Measurements from ENCODE around the gene VPS26A.

Gene VPS26A

GRCh38 chr10:69215405-69216171 lies 91.6 kb downstream of the VPS26A start:
- DNase-seq (ENCODE audit: extremely low spot score, insufficient read length, low read depth) (no peak), FAIRE-seq (no peak)

- FAIRE-seq (no peak), DNase-seq (ENCODE audit: extremely low spot score, insufficient read length, low read depth) (no peak)
These were observed 92.7 kb downstream of the VPS26A start for GRCh38 chr10:69216577-69217118.

- FAIRE-seq: no peak
- no peak for DNase-seq (ENCODE audit: extremely low spot score, insufficient read length, low read depth)
These were observed 93.3 kb downstream of the VPS26A start for GRCh38 chr10:69217119-69217754.

- FAIRE-seq (no peak), DNase-seq (ENCODE audit: extremely low spot score, insufficient read length, low read depth) (no peak)
These were observed 94.9 kb downstream of the VPS26A start for GRCh38 chr10:69218831-69219230.

DNA sequence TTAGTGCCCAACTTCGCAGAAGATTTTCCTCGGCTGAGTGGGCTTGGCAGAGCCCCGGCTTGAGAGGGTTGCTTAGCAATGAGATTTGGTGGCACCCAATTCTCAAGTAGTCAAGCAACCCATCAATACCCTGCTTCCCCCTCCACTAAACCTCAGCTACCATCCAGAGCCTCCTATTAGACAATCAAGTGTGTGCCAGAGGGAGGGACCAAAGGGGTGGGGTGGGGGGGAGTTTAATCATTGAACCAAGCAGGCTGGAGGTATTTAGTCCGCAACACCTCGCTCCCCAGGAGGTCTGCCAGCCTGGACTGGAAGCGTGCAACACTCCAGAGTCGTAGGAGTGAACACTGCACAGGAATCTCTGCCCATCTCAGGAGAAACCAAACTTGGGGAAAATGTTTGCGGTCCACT lies 96.1 kb downstream of the VPS26A start, which contains the start of gene HKDC1:
HKDC1 (plus strand) TSS at position 292 of the 411 bp plus-strand sequence; CDS start at position 396, 104 bp downstream.
- FAIRE-seq: no peak
- DNase-seq (ENCODE audit: extremely low spot score, insufficient read length, low read depth): no peak

- FAIRE-seq: no peak
- no peak for DNase-seq (ENCODE audit: extremely low spot score, insufficient read length, low read depth)
These were observed 96.5 kb downstream of the VPS26A start for GRCh38 chr10:69220507-69220906.

Data from GM18507 (cell line).